ENCODE data around the gene NFASC.

The NFASC gene

DNA sequence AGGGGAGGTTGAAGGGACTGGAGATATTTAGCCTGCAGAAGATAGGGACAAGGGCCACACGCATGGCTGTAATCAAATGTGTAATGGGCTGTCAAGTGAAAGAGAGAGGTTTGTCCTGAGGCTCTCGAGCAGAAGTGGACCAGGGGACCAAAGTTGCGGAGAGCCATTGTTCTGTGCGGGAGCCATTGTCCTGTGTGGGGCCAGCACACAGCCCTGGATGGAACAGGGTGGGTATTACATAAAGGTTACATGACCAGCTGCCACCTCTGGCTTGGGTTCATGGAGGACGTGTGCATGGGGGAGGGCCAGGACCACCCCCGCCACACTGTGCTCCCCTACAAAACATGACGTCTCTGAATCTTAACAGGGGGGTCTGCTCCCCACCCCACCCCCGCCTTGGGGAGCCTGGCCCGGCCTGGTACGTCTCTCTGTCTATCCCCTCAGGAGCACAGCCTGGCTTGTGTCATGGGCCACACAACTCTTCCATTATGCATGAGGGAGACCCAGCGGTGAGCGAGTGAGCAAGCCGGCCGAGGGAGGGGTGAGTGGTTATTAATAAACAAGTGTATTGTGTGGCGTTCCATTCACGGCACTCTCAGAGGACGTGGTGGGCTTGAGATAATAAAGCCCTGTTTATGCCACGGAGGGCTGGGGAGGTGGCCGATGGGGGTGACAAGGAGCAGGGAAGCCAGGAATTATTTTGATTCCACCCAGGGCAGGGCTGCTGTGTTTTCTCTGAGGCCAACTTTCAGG, at the start of gene NFASC:
TSS of gene NFASC (plus strand) at position 703 of the 753 bp plus-strand sequence. CDS start 73,454 bp downstream, outside the sequence.
- no peak for DNase-seq (ENCODE audit: low read depth in 1 of 2, low spot score in 1 of 2)

DNA sequence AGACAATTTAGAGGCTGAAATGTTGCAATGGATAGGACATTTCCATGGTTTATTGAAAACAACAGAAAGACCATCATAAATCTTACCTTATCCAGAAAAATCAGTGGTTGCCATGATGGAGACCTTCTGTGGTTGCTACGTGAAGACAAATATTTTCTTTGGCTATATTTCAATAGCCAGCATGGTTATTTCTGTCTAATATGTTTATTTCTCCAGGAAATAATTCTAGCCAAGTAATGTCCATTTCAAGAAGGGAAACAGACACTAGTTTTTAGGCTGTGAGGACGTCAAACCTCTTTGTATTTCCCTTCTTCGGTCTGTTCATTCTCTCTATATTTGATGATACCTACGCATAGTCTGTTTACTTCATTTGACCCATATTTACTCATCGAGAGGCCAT, 49.2 kb upstream of the NFASC start:
- DNase-seq (ENCODE audit: low read depth in 1 of 2, low spot score in 1 of 2) = no peak

DNA sequence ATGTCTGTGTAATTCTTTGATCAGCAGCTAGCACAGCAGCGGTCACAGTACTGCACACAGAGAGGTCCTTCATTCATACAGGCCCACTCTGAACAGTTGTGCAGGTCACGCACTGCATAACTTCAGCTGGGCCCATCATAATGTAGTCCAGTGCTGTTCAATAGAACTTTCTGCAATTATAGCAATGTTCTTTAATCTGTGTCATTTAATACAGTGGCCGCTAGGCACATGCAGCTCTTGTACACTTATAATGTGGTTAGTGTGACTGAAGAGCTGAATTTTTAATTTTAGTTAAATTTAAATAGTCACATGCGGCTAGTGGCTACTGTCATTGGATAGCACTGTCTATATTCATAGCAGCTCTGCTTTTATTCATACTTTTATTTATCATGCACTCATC, 48.7 kb upstream of the NFASC start:
- DNase-seq (ENCODE audit: low read depth in 1 of 2, low spot score in 1 of 2) = no peak

DNA sequence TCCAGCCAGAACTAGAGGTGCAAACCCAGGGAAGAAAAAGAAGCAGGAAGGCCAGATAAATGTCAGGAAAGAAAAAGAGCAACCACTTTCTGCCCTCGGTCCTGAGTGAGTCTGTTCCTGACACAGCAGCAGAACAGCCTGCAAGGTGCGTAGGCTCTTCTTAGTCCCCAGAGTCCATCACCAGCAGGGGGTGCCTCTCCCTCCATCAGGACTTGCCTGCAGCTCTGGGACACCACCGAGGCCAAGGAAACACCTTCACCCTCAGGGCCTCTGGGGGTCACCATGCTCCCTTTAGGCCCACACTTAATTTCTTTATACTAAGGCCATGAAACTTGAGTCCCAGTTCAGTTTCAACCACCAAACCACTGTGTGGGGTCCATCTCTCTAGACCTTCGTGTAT, 43.7 kb upstream of the NFASC start:
- DNase-seq (ENCODE audit: low read depth in 1 of 2, low spot score in 1 of 2) = no peak

DNA sequence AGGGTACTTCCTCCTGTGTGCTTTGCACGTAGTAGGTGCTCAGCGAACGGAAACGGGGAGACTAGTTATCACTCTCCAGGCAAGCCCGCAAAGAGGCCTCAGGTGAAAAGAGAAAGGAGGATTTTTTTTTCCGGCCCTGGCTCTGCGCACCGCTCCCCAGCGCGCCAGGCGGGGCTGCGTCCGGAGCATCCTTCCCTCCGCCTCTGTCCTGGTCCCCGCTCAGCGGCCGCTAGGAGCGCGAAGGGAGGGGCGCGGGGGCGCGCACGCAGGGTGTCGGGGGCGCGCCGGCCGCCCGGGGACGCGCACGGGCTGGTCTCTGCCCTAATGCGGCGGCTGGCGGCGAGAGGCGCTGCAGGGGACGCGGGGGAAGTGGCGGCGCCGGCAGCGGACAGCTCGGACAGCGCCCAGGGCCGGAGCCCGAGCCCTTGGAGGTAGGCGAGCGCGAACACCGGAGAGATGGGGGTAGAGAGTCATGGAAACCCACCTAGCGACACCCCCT, 42.3 kb upstream of the NFASC start:
- DNase-seq (ENCODE audit: low read depth in 1 of 2, low spot score in 1 of 2) = peak in 1 of 2 donors; percentile 10

DNA sequence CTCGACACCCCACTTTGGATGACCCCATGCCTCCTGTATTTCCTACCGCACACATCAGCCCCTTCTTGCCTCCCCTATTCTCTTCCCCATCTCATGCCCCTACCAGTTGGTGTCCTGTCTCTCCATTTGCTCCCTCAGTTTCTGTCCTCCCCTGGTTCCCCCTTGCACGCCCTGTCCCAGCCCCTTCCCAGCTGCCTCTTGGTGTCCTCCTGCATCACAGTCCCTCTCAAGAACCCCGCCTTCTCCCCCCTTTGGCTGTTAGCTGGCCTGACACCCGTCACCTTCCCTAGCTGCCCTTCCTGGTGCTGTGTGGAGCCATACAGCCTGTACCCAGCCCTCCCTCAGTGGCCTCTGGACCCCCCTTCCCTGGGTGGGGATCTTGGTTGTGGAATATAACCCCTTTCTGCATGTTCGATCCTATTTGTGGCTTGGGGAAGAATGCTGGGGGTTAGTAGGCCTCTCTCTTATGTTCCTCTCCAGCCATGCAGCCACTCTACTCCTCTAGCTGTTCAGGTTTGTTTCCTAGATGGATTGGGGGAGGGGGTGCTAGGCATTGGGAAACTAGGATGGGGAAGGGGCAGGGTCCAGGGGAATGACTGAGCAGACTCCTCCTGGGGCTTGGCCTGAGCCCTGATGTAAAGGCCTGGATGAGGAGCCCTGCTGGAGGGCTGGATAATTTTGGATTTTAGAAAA, 41.4 kb upstream of the NFASC start:
- DNase-seq (ENCODE audit: low read depth in 1 of 2, low spot score in 1 of 2) = no peak

DNA sequence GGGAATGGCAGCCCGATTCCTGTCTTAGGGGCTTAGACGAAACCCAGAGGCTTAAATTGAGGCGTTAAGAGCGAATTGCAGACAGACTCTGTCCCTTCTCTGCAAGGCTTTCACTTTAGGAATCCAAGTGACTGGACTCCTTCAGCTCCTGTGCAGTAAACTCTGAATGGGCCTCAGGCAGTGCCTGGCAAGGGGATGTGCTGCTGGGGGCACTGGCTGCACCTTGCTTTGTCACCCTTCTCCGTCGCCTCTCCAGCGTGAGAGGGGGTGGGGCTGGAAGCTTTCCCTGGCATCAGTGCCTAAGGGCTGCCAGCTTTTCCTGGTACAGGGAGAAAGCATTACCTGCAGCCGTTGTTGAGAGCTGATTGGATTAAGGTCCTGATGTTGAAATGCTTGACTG, 39.9 kb upstream of the NFASC start:
- DNase-seq (ENCODE audit: low read depth in 1 of 2, low spot score in 1 of 2) = no peak

DNA sequence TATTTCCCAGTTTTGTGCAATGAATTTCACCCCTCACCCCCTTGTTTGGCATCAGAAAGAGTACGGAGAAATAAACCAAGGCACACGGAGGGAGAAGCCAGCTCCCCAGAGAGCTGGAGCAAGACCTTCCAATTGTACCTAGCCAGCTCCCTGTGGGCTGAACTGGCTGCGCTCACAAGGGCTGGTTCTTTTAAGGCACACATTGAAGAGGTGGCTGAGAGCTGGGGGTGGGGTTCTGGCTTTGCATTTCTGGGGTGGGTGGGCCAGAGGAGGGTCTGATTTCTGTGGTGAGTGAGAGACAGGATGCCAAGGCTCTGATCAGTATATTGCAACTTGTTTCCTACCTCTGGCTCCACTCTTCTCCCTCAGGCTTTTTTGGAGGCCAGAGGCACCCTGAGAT, 39.5 kb upstream of the NFASC start:
- no peak for DNase-seq (ENCODE audit: low read depth in 1 of 2, low spot score in 1 of 2)

DNA sequence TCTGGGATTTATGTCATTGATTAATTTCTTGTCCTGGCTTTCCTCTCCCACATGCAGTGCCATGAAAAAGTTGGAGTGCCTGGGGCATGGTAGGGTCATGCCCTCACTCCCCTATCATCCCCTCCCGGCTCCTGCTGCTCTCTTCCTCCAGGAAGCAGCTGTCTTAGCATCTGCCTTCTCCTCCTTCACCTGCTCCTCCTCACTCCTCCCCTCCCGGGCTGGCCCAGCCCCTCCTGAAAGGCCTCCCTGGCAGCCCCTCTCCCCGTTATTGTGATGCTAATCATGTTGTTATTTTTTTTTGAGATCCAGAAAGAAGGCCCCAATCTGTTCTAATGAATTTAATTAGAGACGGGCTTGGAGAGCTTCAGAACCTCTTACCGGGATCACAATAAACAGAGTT, 36.3 kb upstream of the NFASC start:
- no peak for DNase-seq (ENCODE audit: low read depth in 1 of 2, low spot score in 1 of 2)

DNA sequence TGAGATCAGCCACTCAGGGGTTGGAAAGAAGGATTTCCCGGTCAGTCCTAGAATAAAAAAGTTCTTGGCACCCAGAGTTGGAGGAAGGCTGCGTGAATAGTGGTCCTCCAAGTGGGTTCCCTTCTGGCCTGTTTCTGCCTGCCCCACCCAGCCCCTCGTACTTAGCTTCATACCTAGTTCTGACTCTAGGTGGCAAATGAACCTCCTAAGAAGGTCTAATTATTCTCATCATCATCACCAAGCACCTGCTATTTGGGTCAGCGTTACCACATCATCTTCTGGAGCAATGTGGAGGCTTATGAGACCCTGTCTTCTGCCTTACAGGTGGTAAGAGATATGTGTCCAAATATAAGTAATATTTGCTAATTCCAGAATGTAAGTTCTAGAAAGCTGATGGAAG, 35.9 kb upstream of the NFASC start:
- DNase-seq (ENCODE audit: low read depth in 1 of 2, low spot score in 1 of 2) = no peak

DNA sequence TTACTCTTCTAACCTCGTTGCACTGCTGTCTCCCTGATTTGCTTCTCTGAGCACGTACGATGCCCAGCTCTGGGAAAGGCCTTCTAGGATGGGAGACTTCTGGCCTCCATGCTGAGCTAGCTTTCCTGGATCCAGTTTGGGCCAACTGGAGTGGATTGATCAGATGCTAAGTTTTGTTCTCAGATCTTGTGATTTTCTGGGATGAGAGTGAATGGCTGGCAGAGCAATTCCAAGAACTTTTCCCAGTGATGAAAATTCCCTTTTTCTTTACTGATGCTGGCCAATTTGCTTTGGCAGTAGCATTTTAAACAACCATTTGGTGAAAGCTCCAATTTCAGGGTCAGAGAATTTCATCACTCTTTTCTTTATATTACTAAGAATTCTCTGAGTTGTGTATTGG, 34.9 kb upstream of the NFASC start:
- DNase-seq (ENCODE audit: low read depth in 1 of 2, low spot score in 1 of 2) = no peak

DNA sequence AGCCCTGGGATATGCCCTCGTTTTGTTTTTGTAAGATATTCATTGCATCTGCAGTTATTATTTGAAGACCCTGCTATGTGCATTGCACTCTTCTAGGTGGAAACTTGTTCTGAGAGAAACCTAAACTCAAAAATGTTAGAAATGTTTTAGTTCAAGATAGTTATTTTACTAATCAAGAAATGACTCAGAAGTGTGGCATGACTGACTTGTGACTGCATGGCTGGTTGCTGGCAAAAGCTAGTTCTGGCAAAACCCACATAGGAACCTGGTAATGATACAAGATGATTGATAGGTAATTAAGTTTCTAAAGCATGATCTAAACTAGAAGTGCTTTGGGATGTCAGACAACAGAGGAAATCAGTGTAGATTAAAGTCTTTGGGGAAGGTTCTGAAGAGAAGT, 33.8 kb upstream of the NFASC start:
- no peak for DNase-seq (ENCODE audit: low read depth in 1 of 2, low spot score in 1 of 2)

DNA sequence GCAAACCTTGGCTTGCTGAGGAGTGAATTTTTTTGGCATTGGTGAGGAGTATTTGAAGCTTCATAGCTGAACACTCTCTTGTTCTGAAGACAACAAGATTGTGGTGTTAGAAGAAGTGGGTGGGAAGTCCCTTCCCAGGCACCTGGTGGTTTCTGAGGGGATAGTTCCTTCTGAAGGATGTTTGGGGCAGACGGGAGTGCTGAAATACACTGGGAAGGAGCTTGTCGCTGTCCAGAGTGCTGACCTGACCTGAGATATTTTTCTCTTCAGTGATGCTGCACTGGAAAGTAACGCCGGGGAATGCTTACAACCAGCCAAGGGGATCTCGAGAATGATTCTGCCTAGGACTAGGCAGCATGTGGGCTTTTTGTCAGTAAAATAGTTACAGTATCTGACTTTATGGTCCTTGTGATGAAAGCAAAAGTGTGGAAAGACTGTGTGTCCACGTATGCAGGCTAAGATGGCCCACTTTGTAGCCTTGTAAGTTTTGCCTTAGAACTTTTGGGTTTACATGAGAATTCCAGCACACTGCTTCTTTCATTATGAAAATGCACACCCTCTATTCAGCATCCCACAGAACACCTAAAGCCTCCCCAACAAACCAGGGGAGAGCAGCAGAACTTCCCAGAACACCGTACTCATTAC, 33.1 kb upstream of the NFASC start:
- DNase-seq (ENCODE audit: low read depth in 1 of 2, low spot score in 1 of 2) = no peak

DNA sequence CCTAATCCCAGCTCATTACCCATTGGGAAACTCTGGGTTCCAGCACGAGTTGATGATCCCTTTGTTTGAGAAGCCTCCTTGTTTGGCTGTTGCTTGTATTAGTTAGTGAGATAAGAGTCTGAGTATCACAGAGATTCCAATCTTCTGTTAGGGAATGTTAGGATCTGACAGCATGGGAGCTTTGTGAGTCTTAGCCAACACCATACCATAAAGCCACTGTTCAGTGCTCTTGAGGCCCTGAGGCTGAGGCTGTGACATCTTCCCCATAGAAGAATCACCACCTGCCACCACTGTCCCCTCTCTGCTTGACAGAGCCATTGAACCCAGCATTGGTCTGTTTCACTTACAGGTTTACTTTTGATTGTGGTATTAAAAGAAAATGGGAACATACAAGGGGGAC, 29.3 kb upstream of the NFASC start:
- DNase-seq (ENCODE audit: low read depth in 1 of 2, low spot score in 1 of 2) = no peak

DNA sequence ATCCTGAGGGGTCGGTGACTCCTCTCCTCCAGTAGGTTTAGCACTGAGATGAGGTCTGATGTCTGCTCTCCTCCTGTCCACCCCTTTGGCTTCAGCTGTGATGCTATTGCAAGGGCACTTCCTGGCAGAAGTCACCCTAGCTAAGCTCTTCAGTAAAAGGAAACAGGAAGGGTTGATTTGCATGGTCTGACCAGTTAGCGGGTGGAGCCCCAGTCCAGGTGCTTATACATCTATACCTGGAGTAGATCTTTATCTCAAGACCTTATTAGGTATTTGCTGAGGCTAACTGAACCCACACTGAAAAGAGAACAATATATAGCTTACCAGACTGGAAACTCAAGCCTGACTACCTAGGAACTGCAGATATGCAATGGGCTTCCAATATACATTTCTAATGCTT, 28.9 kb upstream of the NFASC start:
- no peak for DNase-seq (ENCODE audit: low read depth in 1 of 2, low spot score in 1 of 2)

DNA sequence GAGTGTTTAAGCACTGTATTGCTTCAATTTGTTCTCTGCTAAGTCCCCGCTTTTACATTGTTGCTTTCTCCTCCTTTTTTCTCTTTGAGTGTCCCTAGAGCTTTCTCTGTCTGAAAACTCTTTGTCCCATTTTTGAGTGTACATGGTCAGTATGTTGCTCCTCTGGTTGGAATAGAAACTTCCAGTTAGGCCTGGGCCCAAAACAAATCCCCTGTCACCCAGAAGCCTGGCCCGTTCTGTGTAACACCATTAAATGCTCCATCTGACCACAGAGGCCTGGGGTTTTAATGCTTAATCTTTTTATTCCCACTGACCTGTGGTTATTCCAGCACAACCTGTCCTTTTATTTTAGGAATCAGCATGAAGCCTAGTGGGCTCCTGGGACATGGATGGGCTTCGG, 28.3 kb upstream of the NFASC start:
- no peak for DNase-seq (ENCODE audit: low read depth in 1 of 2, low spot score in 1 of 2)

DNA sequence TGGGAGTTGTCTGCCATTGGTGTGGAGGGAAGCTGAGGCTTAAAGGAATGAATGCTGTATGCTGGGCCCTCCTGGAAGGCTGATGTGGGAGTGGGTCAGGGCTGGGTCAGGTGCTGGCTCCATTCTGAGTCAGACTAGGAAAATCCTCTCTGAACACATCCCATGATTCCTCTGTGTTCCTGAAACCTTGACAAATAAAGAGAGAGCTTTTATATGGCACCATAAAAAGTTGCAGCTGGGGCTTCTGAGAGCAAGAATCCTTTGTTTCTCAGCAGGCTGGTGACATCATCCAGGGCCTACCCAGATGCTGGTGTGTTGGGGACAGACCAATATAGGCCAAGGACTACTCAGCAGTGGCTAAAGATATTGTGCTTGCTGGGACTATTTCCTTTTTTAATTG, 27.8 kb upstream of the NFASC start:
- DNase-seq (ENCODE audit: low read depth in 1 of 2, low spot score in 1 of 2) = no peak

DNA sequence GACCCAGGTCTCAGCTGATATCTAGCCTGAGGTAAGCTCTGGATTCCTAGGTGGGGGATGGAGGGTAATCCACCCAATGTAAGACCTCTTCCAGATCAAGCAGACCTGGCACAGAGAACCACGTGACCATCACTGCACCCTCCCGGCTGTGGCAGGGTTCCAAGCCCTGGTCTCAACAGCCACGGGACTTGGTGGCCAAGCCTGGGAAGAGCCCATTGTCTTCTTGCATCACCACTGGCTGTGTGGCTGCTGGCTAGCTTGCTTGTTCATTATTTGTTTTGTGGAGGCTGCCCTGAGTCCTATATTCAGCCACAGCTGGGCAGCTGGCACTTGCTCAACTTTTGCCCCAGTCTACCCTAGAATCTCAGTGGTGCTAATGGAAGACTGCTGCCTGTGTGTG, 24.1 kb upstream of the NFASC start:
- no peak for DNase-seq (ENCODE audit: low read depth in 1 of 2, low spot score in 1 of 2)

DNA sequence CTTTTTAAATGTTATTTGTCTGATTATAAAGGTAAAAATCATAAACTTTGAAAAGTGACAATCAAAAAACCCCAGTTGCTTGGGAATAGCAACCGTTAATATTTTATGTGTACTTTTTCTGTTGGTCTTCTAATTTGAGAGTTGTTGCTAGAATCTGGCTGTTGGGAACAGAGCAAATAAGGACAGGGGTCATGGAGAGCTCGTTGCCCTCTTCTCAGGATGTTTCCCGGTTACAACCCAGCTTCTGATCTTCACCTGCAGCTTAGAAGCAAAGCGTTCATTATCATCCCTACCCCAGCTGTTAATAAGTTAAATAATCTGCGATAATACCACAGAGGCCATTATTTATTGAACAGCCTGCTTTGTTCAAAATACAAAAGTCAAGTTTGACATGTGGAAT, 22.1 kb upstream of the NFASC start:
- DNase-seq (ENCODE audit: low read depth in 1 of 2, low spot score in 1 of 2) = no peak

DNA sequence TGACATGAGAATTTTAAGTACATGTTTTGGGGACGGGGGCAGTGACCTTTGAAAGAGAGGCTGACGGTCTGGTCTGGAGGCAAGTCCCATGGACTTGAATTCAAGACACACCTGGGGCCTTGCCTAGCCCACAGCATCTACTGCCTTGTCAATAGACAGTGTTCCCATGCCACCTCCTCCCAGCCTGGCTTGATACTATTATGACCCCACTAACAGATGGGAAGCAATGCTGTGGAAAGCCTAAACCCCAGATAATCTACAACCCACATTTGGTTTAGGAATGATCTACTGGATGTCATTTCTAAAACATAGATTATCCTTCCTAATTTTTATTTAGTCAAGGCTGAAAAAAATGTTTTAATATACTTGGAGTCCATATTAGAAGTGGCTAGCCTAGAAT, 17.8 kb upstream of the NFASC start:
- no peak for DNase-seq (ENCODE audit: low read depth in 1 of 2, low spot score in 1 of 2)

DNA sequence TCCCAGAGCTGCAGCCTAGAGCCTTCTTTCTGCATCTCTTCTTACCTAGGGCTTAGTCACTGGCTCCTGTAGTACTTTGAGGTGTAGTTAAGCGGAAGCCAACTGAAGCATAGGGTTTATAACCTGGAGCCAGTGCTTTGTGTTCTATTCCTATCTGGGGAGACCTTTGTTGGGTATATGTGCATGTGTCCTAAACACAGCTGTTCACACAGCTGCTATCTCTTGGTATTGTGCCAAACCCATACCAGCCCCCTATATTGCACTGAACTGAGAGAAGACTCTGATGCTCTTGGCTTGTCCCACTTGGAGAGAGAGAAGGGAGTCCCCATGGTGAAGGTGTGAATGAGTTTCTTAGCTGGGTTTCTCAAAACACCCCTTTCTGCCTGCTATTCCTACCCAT, 17.2 kb upstream of the NFASC start:
- DNase-seq (ENCODE audit: low read depth in 1 of 2, low spot score in 1 of 2) = no peak

DNA sequence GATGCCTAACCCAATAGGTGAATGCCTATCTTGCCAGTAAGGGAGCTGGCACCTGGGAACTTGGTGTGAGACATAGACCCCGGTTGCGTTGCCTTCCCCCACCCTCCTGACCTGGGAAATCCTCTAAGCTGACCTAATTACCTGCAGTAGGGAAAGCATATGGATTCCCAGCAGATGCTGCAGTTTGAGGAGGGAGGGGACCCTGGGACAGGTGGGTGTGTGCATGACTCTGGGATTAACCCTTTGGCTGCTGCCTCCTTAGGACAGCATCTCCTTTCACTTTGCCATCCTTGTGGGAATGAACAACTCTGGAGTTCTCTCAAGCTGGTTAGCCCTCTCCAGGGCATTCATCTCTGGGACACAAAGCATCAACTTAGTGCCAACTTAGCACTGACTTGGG, 16.4 kb upstream of the NFASC start:
- no peak for DNase-seq (ENCODE audit: low read depth in 1 of 2, low spot score in 1 of 2)
